Epidermal melanocyte (primary cell): ENCODE results near the gene CFAP410.

Experiments
- DNase-seq: peaks from one replicate; pipeline ENCODE4 v3.0.0; 2011; ENCODE audit warnings: low spot score; ENCODE audit not compliant: insufficient read length

CFAP410 gene

GRCh38 chr21:44331650-44332307 lies 7.4 kb downstream of the CFAP410 start:
- no peak for DNase-seq

- DNase-seq, result no peak
These were observed 8.0 kb downstream of the CFAP410 start for GRCh38 chr21:44331209-44331608.

- no peak for DNase-seq
These were observed 8.5 kb downstream of the CFAP410 start for GRCh38 chr21:44330698-44331097.

GRCh38 chr21:44329971-44330681 lies 9.1 kb downstream of the CFAP410 start:
- DNase-seq, result no peak

- no peak for DNase-seq
These were observed 9.9 kb downstream of the CFAP410 start for GRCh38 chr21:44329086-44329889.

GRCh38 chr21:44328242-44328895 lies 10.8 kb downstream of the CFAP410 start:
- DNase-seq, result no peak

GRCh38 chr21:44327603-44327974 lies 11.6 kb downstream of the CFAP410 start:
- DNase-seq, result no peak

GRCh38 chr21:44326716-44327602 lies 12.2 kb downstream of the CFAP410 start:
- DNase-seq, result no peak

GRCh38 chr21:44326272-44326647 lies 12.9 kb downstream of the CFAP410 start:
- DNase-seq, result no peak

GRCh38 chr21:44325386-44326271 lies 13.6 kb downstream of the CFAP410 start:
- no peak for DNase-seq

- no peak for DNase-seq
These were observed 14.4 kb downstream of the CFAP410 start for GRCh38 chr21:44324854-44325107.

GRCh38 chr21:44324106-44324853 lies 14.9 kb downstream of the CFAP410 start:
- DNase-seq, result no peak

GRCh38 chr21:44323591-44323990 lies 15.6 kb downstream of the CFAP410 start:
- DNase-seq, result no peak

- DNase-seq, result no peak
These were observed 16.4 kb downstream of the CFAP410 start for GRCh38 chr21:44322621-44323325.

GRCh38 chr21:44321846-44322450 lies 17.2 kb downstream of the CFAP410 start:
- no peak for DNase-seq

- DNase-seq, result no peak
These were observed 18.3 kb downstream of the CFAP410 start for GRCh38 chr21:44320847-44321246.

- no peak for DNase-seq
These were observed 19.7 kb downstream of the CFAP410 start for GRCh38 chr21:44319407-44320065.
